T-cell (primary cell): ENCODE measurements around the gene PTBP1. TPM values are rescaled to one million over a fixed set of nuclear protein-coding genes. Genes with fewer than 3 reads are reported as not detected.
"Not testable (repeated sequence)": the region's sequence is repeated elsewhere in the genome, so short reads cannot be mapped to it uniquely, and the experiment has no call there.

ENCODE experiments used
- ATAC-seq, 4 experiments: fragments of 200-7000 bp in 3 of 4; fragments of 150-1000 bp in 1 of 4; cut with Tn5 transposase; replicated peaks in 1 of 4; 1 replicate in 3 of 4; 2 replicates in 1 of 4; pipeline ENCODE4 v1.10.0; 2021; ENCODE audit warnings: moderate library complexity in 3 of 4, mild to moderate bottlenecking in 2 of 4, moderate number of reproducible peaks in 1 of 4
- CTCF ChIA-PET, 2 donors: fragments of 300-600 bp; sonication (Branson Sonifier 250); formaldehyde crosslinking; loops; one replicate each; lab custom pipeline; 2022; ENCODE audit warnings: antibody characterized with exemption in 2 of 2; lab: Charles Lee
- POLR2A ChIA-PET, 2 donors: fragments of 300-600 bp; sonication (Branson Sonifier 250); formaldehyde crosslinking; loops; one replicate each; lab custom pipeline; 2022; ENCODE audit warnings: antibody characterized with exemption in 2 of 2; lab: Charles Lee
- DNase-seq, 35 experiments: peaks; one replicate each; pipeline versions ENCODE4 v3.0.0 to v3.0.0-alpha.2; 2013 to 2023
- H3K27ac ChIP-seq: one replicate; pipeline ENCODE4 v1.5.1; 2013; ENCODE audit warnings: low read length
- H3K27me3 ChIP-seq, 2 experiments: replicated peaks in 1 of 2; 1 replicate in 1 of 2; 2 replicates in 1 of 2; pipeline versions ENCODE4 v1.6.1 to v1.7.0; 2013; ENCODE audit warnings: low read length in 1 of 2, mixed read lengths in 1 of 2; ENCODE audit not compliant: control insufficient read depth in 2 of 2, insufficient read depth in 2 of 2; ENCODE audit errors: extremely low read depth in 1 of 2
- H3K36me3 ChIP-seq, 2 donors: 1 replicate in 1 of 2; 2 replicates in 1 of 2; pipeline versions ENCODE4 v1.6.1 to v1.7.0; 2013; ENCODE audit warnings: low read length in 1 of 2; ENCODE audit not compliant: control insufficient read depth in 2 of 2, insufficient read depth in 1 of 2; ENCODE audit errors: extremely low read depth in 1 of 2
- H3K4me1 ChIP-seq, 2 experiments: 1 replicate in 1 of 2; 2 replicates in 1 of 2; pipeline versions ENCODE4 v1.6.1 to v1.7.0; 2013; ENCODE audit warnings: low read length in 2 of 2, mixed read lengths in 1 of 2; ENCODE audit not compliant: insufficient read depth in 2 of 2, control insufficient read depth in 1 of 2; ENCODE audit errors: extremely low read depth in 1 of 2
- H3K4me3 ChIP-seq, 2 donors: 1 replicate in 1 of 2; 2 replicates in 1 of 2; pipeline versions ENCODE4 v1.5.1 to v1.7.0; 2013; ENCODE audit warnings: mild to moderate bottlenecking in 2 of 2, low read length in 1 of 2, moderate library complexity in 1 of 2; ENCODE audit not compliant: control insufficient read depth in 1 of 2; ENCODE audit errors: extremely low read depth in 1 of 2
- H3K9me3 ChIP-seq: 2 replicates; pipeline ENCODE4 v1.7.0; 2013
- H3K27ac Mint-ChIP-seq, 2 donors: one replicate each; pipeline ENCODE4 v1.8.0; 2020 to 2021; ENCODE audit warnings: mild to moderate bottlenecking in 2 of 2, mixed read lengths in 2 of 2
- H3K27me3 Mint-ChIP-seq, 2 donors: one replicate each; pipeline ENCODE4 v1.8.0; 2021 to 2022; ENCODE audit warnings: mixed read lengths in 2 of 2
- H3K36me3 Mint-ChIP-seq: one replicate; pipeline ENCODE4 v1.8.0; 2021; ENCODE audit warnings: mixed read lengths
- H3K4me1 Mint-ChIP-seq, 3 donors: one replicate each; pipeline ENCODE4 v1.8.0; 2020 to 2022; ENCODE audit warnings: mixed read lengths in 3 of 3, mild to moderate bottlenecking in 1 of 3
- H3K4me3 Mint-ChIP-seq, 3 donors: one replicate each; pipeline ENCODE4 v1.8.0; 2020 to 2022; ENCODE audit warnings: mild to moderate bottlenecking in 3 of 3, mixed read lengths in 3 of 3, moderate library complexity in 3 of 3
- H3K9me3 Mint-ChIP-seq, 3 donors: one replicate each; pipeline ENCODE4 v1.8.0; 2020 to 2022; ENCODE audit warnings: mixed read lengths in 3 of 3
- WGBS: methylation state at CpG from one replicate; pipeline ENCODE4 v1.1.5; 2013; ENCODE audit warnings: missing lambda C conversion rate; ENCODE audit not compliant: insufficient coverage; 5-methylcytosine and 5-hydroxymethylcytosine counted together
- total RNA-seq, 35 experiments: library from RNA in 6 of 35; stranded (reverse) in 6 of 35; fragments of 120-200 nt in 1 of 35; gene quantifications; one replicate each; pipeline versions ENCODE4 v1.2.1 to v1.2.4 and lab custom pipeline; 2013 to 2026

Gene PTBP1
- total RNA-seq, 5 donors from 2014 or later (not counting 1 experiment from before 2014, with no cell fraction given): 307 to 343 (median 316) TPM

DNA sequence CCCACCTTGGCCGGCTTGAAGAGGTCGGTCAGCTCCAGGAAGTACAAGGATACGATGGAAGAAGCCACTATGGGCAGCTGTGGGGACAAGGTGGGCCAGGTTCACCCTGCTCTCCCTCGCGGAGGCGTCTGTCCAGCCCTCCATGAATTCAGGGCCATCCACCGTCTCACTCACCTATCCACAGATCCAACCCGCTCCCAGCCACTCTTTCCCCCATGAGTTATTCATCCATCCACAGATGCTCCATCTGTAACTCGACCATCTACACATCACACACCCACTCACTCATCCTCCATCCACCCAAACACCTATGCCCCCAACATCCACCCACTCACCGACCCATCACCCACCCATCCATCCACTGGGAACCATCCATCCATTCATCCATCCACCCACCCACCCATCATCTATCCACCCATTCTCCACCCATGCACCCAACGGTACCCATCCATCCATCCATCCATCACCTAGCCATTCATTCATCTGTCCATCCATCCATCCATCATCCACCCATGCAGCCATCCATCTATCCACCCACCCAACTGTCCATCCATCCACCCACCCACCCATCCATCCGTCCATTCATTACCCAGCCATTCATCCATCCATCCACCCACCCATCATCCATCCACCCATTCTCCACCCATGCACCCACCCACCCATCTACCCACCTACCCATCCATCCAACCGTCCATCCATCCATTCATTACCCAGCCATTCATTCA, 18.7 kb downstream of the PTBP1 start:
- Mint-ChIP-seq H3K4me3 (peak overlapping the region in 1 of 3 donors; percentile 3), H3K4me1 (peaks cover 0 to 7% (median 2%) of the 10 kb centered on the region in 3 donors), H3K9me3 (no peaks in the 10 kb centered on the region), H3K27me3 (no peaks in the 10 kb centered on the region), H3K27ac (no peak overlapping the region), H3K36me3 (peaks cover 14% of the 10 kb centered on the region)
- DNase-seq (no peak), ATAC-seq (peak in 1 of 4 experiments; percentile 6)
- H3K4me1 ChIP-seq: no peaks in the 10 kb centered on the region
- H3K27me3 ChIP-seq: peaks cover 2% of the 10 kb centered on the region in 2 experiments
- ChIA-PET POLR2A (no interaction called here), CTCF (no interaction called here)
- peaks cover 12 to 26% of the 10 kb centered on the region in 2 donors for H3K36me3 ChIP-seq
- H3K4me3 ChIP-seq: no peak overlapping the region
- no peaks in the 10 kb centered on the region for H3K9me3 ChIP-seq
- 90% methylated on average over 11 of the region's 13 CpGs for WGBS
- H3K27ac ChIP-seq: no peak overlapping the region

DNA sequence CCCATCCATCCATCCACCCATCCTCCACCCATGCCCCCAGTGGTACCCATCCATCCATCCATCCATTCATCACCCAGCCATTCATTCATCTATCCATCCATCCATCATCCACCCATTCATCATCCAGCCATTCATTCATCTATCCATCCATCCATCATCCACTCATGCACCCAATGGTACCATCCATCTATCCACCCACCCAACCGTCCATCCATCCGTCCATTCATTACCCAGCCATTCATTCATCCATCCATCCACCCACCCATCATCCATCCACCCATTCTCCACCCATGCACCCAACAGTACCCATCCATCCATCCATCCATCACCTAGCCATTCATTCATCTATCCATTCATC, 19.2 kb downstream of the PTBP1 start:
- no peaks in the 10 kb centered on the region for H3K27me3 Mint-ChIP-seq
- H3K4me3 Mint-ChIP-seq: no peak overlapping the region
- H3K4me1 ChIP-seq: no peaks in the 10 kb centered on the region
- peaks cover 6 to 21% of the 10 kb centered on the region in 2 donors for H3K36me3 ChIP-seq
- ATAC-seq: no peak
- H3K36me3 Mint-ChIP-seq: peaks cover 14% of the 10 kb centered on the region
- 95% methylated on average over 2 of the region's 2 CpGs for WGBS
- peaks cover 0 to 7% (median 2%) of the 10 kb centered on the region in 3 donors for H3K4me1 Mint-ChIP-seq
- H3K9me3 ChIP-seq: no peaks in the 10 kb centered on the region
- H3K9me3 Mint-ChIP-seq: no peaks in the 10 kb centered on the region
- H3K27me3 ChIP-seq: peaks cover 2 to 7% of the 10 kb centered on the region in 2 experiments
- no peak for DNase-seq
- no peak overlapping the region for H3K27ac ChIP-seq
- ChIA-PET POLR2A (no interaction called here), CTCF (no interaction called here)
- H3K27ac Mint-ChIP-seq: no peak overlapping the region
- H3K4me3 ChIP-seq: no peak overlapping the region

DNA sequence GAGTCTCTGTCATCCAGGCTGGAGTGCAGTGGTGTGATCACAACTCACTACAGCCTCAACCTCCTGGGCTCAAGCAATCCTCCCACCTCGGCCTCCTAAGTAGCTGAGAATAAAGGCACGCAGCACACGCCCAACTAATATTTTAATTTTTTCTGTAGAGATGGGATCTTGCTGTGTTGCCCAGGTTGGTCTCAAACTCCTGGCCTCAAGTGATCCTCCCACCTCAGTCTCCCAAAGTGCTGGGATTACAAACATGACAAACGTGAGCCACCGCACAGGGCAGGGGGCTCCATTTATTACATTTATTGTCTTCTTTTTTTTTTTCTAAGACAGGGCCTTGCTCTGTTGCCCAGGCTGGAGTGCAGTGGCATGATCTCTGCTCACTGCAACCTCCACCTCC, 23.0 kb downstream of the PTBP1 start:
- WGBS: 77% methylated on average over 2 of the region's 5 CpGs
- H3K9me3 ChIP-seq, H3K4me1 ChIP-seq, H3K27ac ChIP-seq, ATAC-seq, H3K27ac Mint-ChIP-seq, H3K36me3 Mint-ChIP-seq, H3K4me1 Mint-ChIP-seq, H3K4me3 ChIP-seq, H3K36me3 ChIP-seq, H3K9me3 Mint-ChIP-seq, DNase-seq, CTCF ChIA-PET: not testable (repeated sequence)
- POLR2A ChIA-PET: interaction anchor here in 1 of 2 donors (0.6 kb wide), 1 partner anchor 123 kb away, joined by 6 read pairs; no protein-coding TSS in a partner anchor
- peak overlapping the region in 1 of 3 donors; percentile 20 for H3K4me3 Mint-ChIP-seq
- H3K27me3 ChIP-seq: peaks cover 2 to 33% of the 10 kb centered on the region in 2 experiments
- H3K27me3 Mint-ChIP-seq: peaks cover 13 to 21% of the 10 kb centered on the region in 2 donors

DNA sequence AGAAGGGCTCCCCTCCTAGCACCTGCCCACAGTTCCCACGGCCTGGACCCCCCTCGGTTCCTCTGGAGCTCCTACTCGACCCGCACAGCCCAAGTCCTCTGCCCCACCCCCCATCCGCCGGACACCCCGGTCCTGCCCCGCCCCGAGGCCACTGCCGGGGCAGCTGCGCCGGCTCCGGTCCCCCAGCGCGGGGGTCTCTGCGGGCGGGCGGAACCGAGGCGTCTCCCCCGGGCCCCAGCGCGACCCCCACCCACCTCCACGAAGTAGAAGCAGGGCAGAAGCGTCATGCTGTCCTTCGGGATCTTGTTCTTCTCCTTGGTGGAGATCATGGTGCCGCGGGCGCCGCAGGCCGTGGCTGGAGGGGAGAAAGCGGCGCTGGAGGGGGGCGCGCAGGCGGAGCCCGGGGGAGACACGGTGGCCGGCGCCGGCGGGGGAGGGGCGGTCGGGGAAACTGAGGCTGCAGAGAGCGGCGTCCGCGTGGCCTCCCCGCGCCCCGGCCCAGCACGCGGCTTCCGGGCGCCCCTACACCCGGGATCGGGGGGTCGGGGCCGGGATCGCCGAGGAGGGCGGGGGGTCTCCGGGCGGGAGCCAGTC, 24.1 kb downstream of the PTBP1 start:
- Histone ChIP-seq H3K4me3 (no peak overlapping the region), H3K9me3 (no peaks in the 10 kb centered on the region), H3K4me1 (peaks cover 0 to 2% of the 10 kb centered on the region in 2 experiments), H3K27me3 (peaks cover 2 to 42% of the 10 kb centered on the region in 2 experiments), H3K36me3 (no peaks in the 10 kb centered on the region), H3K27ac (no peak overlapping the region)
- H3K27ac Mint-ChIP-seq: no peak overlapping the region
- peaks cover 2% of the 10 kb centered on the region for H3K36me3 Mint-ChIP-seq
- no peaks in the 10 kb centered on the region for H3K9me3 Mint-ChIP-seq
- DNase-seq (no peak), ATAC-seq (no peak)
- peak overlapping the region in 1 of 3 donors; percentile 39 for H3K4me3 Mint-ChIP-seq
- H3K4me1 Mint-ChIP-seq: peaks cover 0 to 4% (median 2%) of the 10 kb centered on the region in 3 donors
- ChIA-PET CTCF (interaction anchor here in 1 of 2 donors (0.5 kb wide), 1 partner anchor 624 kb away, joined by 6 read pairs; no protein-coding TSS in a partner anchor), POLR2A (interaction anchor here in 1 of 2 donors (0.6 kb wide), 1 partner anchor 524 kb away, joined by 4 read pairs; no protein-coding TSS in a partner anchor)
- peaks cover 13 to 21% of the 10 kb centered on the region in 2 donors for H3K27me3 Mint-ChIP-seq
- WGBS: 6% methylated on average over 35 of the region's 64 CpGs

GRCh38 chr19:821825-822503, 24.7 kb downstream of the PTBP1 start, which contains the start of gene PLPPR3:
PLPPR3 (minus strand) TSS chr19:821955; CDS start chr19:821559, 396 bp downstream.
- no peak within 1 kb of the TSS for H3K27ac ChIP-seq
- H3K4me3 ChIP-seq: no peak within 1 kb of the TSS
- H3K4me3 Mint-ChIP-seq: peak within 1 kb of the TSS in 2 of 3 donors; percentile 28 to 39
- no peaks in the 10 kb centered on the region for H3K9me3 ChIP-seq
- ATAC-seq: no peak
- no peak within 1 kb of the TSS for H3K27ac Mint-ChIP-seq
- DNase-seq: no peak
- H3K36me3 ChIP-seq: no peaks in the 10 kb centered on the region
- peaks cover 2 to 42% of the 10 kb centered on the region in 2 experiments for H3K27me3 ChIP-seq
- H3K4me1 ChIP-seq: peaks cover 0 to 2% of the 10 kb centered on the region in 2 experiments
- peaks cover 0 to 2% (median 0%) of the 10 kb centered on the region in 3 donors for H3K4me1 Mint-ChIP-seq
- no peaks in the 10 kb centered on the region for H3K9me3 Mint-ChIP-seq
- ChIA-PET CTCF (no interaction called here), POLR2A (no interaction called here)
- WGBS: 2% methylated on average over 36 of the region's 86 CpGs
- peaks cover 13 to 21% of the 10 kb centered on the region in 2 donors for H3K27me3 Mint-ChIP-seq
- no peaks in the 10 kb centered on the region for H3K36me3 Mint-ChIP-seq

DNA sequence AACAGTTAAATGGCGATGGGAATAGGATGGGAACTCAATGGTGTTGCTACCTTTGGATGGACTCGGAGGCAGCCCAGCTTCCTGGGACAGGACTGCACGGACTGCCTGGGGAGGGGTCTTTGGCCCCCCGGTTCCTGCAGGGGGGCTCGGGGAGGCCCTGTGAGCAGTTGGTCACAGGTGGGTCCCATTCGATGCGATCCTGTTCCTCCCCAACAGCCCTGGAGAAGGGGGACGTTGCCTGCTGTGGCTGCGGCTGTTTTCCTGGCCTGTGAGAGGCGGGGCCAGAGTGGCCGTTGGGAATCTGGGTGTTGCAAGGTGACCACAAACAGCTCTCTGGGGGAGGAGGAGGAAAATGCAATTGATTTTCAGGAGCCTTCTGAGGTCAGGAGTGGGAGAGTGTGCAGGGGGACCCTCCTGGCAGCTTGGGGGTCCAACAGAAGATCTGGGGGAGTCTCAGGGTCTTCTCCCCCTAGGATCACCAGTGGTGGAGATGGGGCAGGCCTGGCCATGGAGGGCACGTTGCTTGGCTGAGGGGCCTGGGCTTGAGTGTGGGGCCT, 26.4 kb downstream of the PTBP1 start:
- H3K27ac ChIP-seq: no peak overlapping the region
- no peaks in the 10 kb centered on the region for H3K36me3 ChIP-seq
- WGBS: 63% methylated on average over 11 of the region's 12 CpGs
- Mint-ChIP-seq H3K4me3 (no peak overlapping the region), H3K27me3 (peaks cover 13 to 21% of the 10 kb centered on the region in 2 donors), H3K9me3 (no peaks in the 10 kb centered on the region), H3K36me3 (no peaks in the 10 kb centered on the region), H3K27ac (no peak overlapping the region), H3K4me1 (peaks cover 0 to 2% (median 0%) of the 10 kb centered on the region in 3 donors)
- ChIA-PET CTCF (interaction anchor here in 1 of 2 donors (0.7 kb wide), 1 partner anchor 51 kb away, joined by 4 read pairs; no protein-coding TSS in a partner anchor), POLR2A (no interaction called here)
- peaks cover 2 to 56% of the 10 kb centered on the region in 2 experiments for H3K27me3 ChIP-seq
- H3K4me1 ChIP-seq: peaks cover 0 to 2% of the 10 kb centered on the region in 2 experiments
- ATAC-seq (no peak), DNase-seq (no peak)
- H3K9me3 ChIP-seq: no peaks in the 10 kb centered on the region
- H3K4me3 ChIP-seq: no peak overlapping the region
